ENCODE results near the gene RBM43. TPM values are rescaled to one million over a fixed set of nuclear protein-coding genes. Genes with fewer than 3 reads are reported as not detected.

The RBM43 gene
- total and polyA plus RNA-seq, 9 of the 15 experiments (the other 6 are each of a cell fraction or from before 2014, with no cell fraction given): 1.3 to 6.9 (median 3.8) TPM

- no peaks in the 10 kb centered on the region for H3K36me3 ChIP-seq (ENCODE audit: control insufficient read depth, insufficient read depth, low read length)
- in situ Hi-C loops (cut with MboI): no loop called here
- BruUV-seq (replicated peaks): no TSS peak
Observed at GRCh38 chr2:151247432-151247831, 14.2 kb downstream of the RBM43 start.

DNA sequence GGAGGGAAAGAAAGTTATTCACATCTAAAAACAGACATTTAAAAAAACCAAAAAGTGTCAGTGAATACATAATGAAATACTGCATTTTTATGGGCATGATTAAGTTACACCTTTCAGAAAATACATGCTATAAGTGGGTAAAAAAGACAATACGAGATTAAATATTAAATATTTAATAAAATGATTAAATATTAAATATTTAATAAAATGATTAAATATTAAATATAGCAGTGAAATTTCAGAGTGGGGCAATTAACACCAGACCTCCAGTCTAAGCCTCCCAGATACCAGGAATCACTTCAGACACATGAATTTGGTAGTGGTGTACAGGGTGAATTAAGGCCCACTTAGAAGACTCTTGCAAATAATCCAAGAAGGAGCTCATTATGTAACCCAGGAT, 15.5 kb downstream of the RBM43 start:
- in situ Hi-C loops (cut with MboI): no loop called here
- FAIRE-seq: no peak

More at GRCh38 chr2:151247432-151247831, 14.2 kb downstream of the RBM43 start:
- no peak for ATAC-seq
- no peaks in the 10 kb centered on the region for H4K20me1 ChIP-seq (replicated peaks; ENCODE audit: control insufficient read depth, insufficient read depth, low read length)
- H3K9me1 ChIP-seq (ENCODE audit: control insufficient read depth, insufficient read depth, low read length): no peaks in the 10 kb centered on the region
- ChIA-PET CTCF (ENCODE audit: low intra/inter-chr PET ratio) (no interaction called here), POLR2A (interaction anchor here (0.7 kb wide), 1 partner anchor 175 kb away, joined by 4 read pairs; no protein-coding TSS in a partner anchor)
- TF ChIP-seq FOXK2 (conservative IDR thresholded peaks at IDR 0.05 in 1 of 2, IDR thresholded peaks at IDR 0.05 in 1 of 2; ENCODE audit: low read depth in 2 of 2) (no peak), TRIM28 (IDR thresholded peaks at IDR 0.05) (peak; percentile 57; the same call in 1 of the 2 replicates), CBX3 (IDR thresholded peaks at IDR 0.05; ENCODE audit: borderline replicate concordance in 1 of 2, low read length in 2 of 2) (0 out of 3 replicates have a peak, but pooled peaks of 1 of the 2 experiments have one; percentile 50)
- H3K9ac ChIP-seq (ENCODE audit: insufficient read depth in 1 of 2, low read depth in 2 of 2, low read length in 2 of 2): no peak overlapping the region
- no peaks in the 10 kb centered on the region for H3K79me2 ChIP-seq (ENCODE audit: control insufficient read depth, insufficient read depth, low read length)
- H3K9me3 ChIP-seq (replicated peaks; ENCODE audit: control insufficient read depth, insufficient read depth, low read depth, low read length): peaks cover 1% of the 10 kb centered on the region; the same call in 1 of the 2 replicates
- H3K27me3 ChIP-seq (ENCODE audit: control insufficient read depth in 2 of 2, insufficient read depth in 2 of 2, low read length in 2 of 2): no peaks in the 10 kb centered on the region; a peak in 1 of 5 replicates
- DNase-seq (ENCODE audit: extremely low read depth in 1 of 4, low spot score in 3 of 4): no peak
- 0 out of 5 replicates have a peak, but pooled peaks cover 0 to 4% of the 10 kb centered on the region in 2 experiments for H3K4me1 ChIP-seq (replicated peaks in 1 of 2; ENCODE audit: control insufficient read depth in 2 of 2, insufficient read depth in 2 of 2, low read length in 2 of 2)
- H3K27ac ChIP-seq (ENCODE audit: extremely low read depth, low read depth, low read length): no peak overlapping the region
- H3K4me3 ChIP-seq: no peak overlapping the region
- no peak overlapping the region for H3K4me2 ChIP-seq (ENCODE audit: insufficient read depth, low read length)
- no peak overlapping the region for H2AFZ ChIP-seq (ENCODE audit: low read depth, low read length)
- intact Hi-C loops (cut with micrococcal nuclease): no loop called here
- FAIRE-seq: no peak

More for the DNA sequence above, 15.5 kb downstream of the RBM43 start:
- DNase-seq (ENCODE audit: extremely low read depth in 1 of 4, low spot score in 3 of 4) (no peak), ATAC-seq (no peak)
- no TSS peak for BruUV-seq (replicated peaks)
- Histone ChIP-seq H3K9me1 (ENCODE audit: control insufficient read depth, insufficient read depth, low read length) (no peaks in the 10 kb centered on the region), H3K4me1 (replicated peaks in 1 of 2; ENCODE audit: control insufficient read depth in 2 of 2, insufficient read depth in 2 of 2, low read length in 2 of 2) (0 out of 5 replicates have a peak, but pooled peaks cover 0 to 4% of the 10 kb centered on the region in 2 experiments), H4K20me1 (replicated peaks; ENCODE audit: control insufficient read depth, insufficient read depth, low read length) (no peaks in the 10 kb centered on the region), H3K4me3 (no peak overlapping the region), H3K79me2 (ENCODE audit: control insufficient read depth, insufficient read depth, low read length) (no peaks in the 10 kb centered on the region), H3K9ac (ENCODE audit: insufficient read depth in 1 of 2, low read depth in 2 of 2, low read length in 2 of 2) (no peak overlapping the region), H3K9me3 (replicated peaks; ENCODE audit: control insufficient read depth, insufficient read depth, low read depth, low read length) (peaks cover 1% of the 10 kb centered on the region; the same call in 1 of the 2 replicates), H3K27ac (ENCODE audit: extremely low read depth, low read depth, low read length) (no peak overlapping the region), H3K27me3 (ENCODE audit: control insufficient read depth in 2 of 2, insufficient read depth in 2 of 2, low read length in 2 of 2) (peaks cover 0 to 2% of the 10 kb centered on the region in 2 experiments; a peak in 2 of 5 replicates), H3K36me3 (ENCODE audit: control insufficient read depth, insufficient read depth, low read length) (no peaks in the 10 kb centered on the region), H3K4me2 (ENCODE audit: insufficient read depth, low read length) (no peak overlapping the region), H2AFZ (ENCODE audit: low read depth, low read length) (no peak overlapping the region)
- TF ChIP-seq ZNF584 (CRISPR knock-in tag; IDR thresholded peaks at IDR 0.05; ENCODE audit: low read depth): no peak
- TF ChIP-seq ZNF740 (CRISPR knock-in tag; IDR thresholded peaks at IDR 0.05): no peak
- TF ChIP-seq ZNF740 (tag; IDR thresholded peaks at IDR 0.05): no peak
- TF ChIP-seq KDM2B (CRISPR knock-in tag; IDR thresholded peaks at IDR 0.05): no peak
- TF ChIP-seq SRSF3 (IDR thresholded peaks at IDR 0.05; ENCODE audit: insufficient read depth, low read length): no peak
- no peak for TF ChIP-seq SIX5 (IDR thresholded peaks at IDR 0.05; ENCODE audit: borderline replicate concordance in 1 of 2, insufficient read depth in 1 of 2, low read depth in 1 of 2, low read length in 2 of 2)
- no peak for TF ChIP-seq PCBP1 (IDR thresholded peaks at IDR 0.05; ENCODE audit: low read depth, low read length, poor library complexity, severe bottlenecking)
- TF ChIP-seq PHF20 (IDR thresholded peaks at IDR 0.05; ENCODE audit: partially characterized antibody): no peak
- TF ChIP-seq THRB (CRISPR knock-in tag; conservative IDR thresholded peaks at IDR 0.05): no peak
- ChIA-PET CTCF (ENCODE audit: low intra/inter-chr PET ratio) (no interaction called here), POLR2A (no interaction called here)
- intact Hi-C loops (cut with micrococcal nuclease): no loop called here
- 0% methylated on average over 1 of the region's 1 CpG for WGBS (ENCODE audit: insufficient coverage, low coverage, missing lambda C conversion rate)

Data from K562 (cell line).